Liver (tissue), 9 donors: ENCODE measurements around the gene ANTXR1. TPM values are rescaled to one million over a fixed set of nuclear protein-coding genes. Genes with fewer than 3 reads are reported as not detected.

Experiments used
- DNase-seq: peaks from one replicate; pipeline ENCODE4 v3.0.0-alpha.2; 2017; ENCODE audit warnings: low spot score
- H3K27ac ChIP-seq, 2 donors: one replicate each; pipeline ENCODE4 v1.7.0; 2013; ENCODE audit warnings: inconsistent platforms in 2 of 2, low read length in 2 of 2, control low read depth in 1 of 2, low read depth in 1 of 2, mild to moderate bottlenecking in 1 of 2
- H3K27me3 ChIP-seq, 4 donors: one replicate each; pipeline versions ENCODE4 v1.6.1 to v1.7.0; 2013; ENCODE audit warnings: low read length in 3 of 4, inconsistent platforms in 1 of 4, mild to moderate bottlenecking in 1 of 4, moderate library complexity in 1 of 4; ENCODE audit not compliant: control insufficient read depth in 4 of 4, insufficient read depth in 4 of 4
- H3K36me3 ChIP-seq, 4 donors: one replicate each; pipeline versions ENCODE4 v1.6.1 to v1.7.0; 2013; ENCODE audit warnings: low read length in 3 of 4, mild to moderate bottlenecking in 3 of 4, low read depth in 1 of 4, moderate library complexity in 1 of 4; ENCODE audit not compliant: control insufficient read depth in 4 of 4, insufficient read depth in 3 of 4
- H3K4me1 ChIP-seq, 4 donors: one replicate each; pipeline versions ENCODE4 v1.6.1 to v1.7.0; 2013; ENCODE audit warnings: low read length in 3 of 4, mild to moderate bottlenecking in 3 of 4, moderate library complexity in 1 of 4; ENCODE audit not compliant: control insufficient read depth in 4 of 4, insufficient read depth in 4 of 4
- H3K4me3 ChIP-seq, 3 donors: one replicate each; pipeline versions ENCODE4 v1.6.1 to v1.7.0; 2013; ENCODE audit warnings: low read length in 3 of 3, control low read depth in 1 of 3, low read depth in 1 of 3, mild to moderate bottlenecking in 1 of 3
- H3K9ac ChIP-seq, 2 donors: one replicate each; pipeline ENCODE4 v1.7.0; 2013; ENCODE audit warnings: low read length in 2 of 2, mild to moderate bottlenecking in 2 of 2, moderate library complexity in 2 of 2, control low read depth in 1 of 2, low read depth in 1 of 2
- H3K9me3 ChIP-seq, 4 donors: one replicate each; pipeline versions ENCODE4 v1.6.1 to v1.7.0; 2013; ENCODE audit warnings: low read length in 3 of 4; ENCODE audit not compliant: control insufficient read depth in 4 of 4
- ATF3 ChIP-seq: IDR thresholded peaks from 2 replicates; pipeline ENCODE4 v1.6.1; 2016; ENCODE audit warnings: antibody characterized with exemption
- CTCF ChIP-seq: fragments of 150-350 bp; IDR thresholded peaks from 2 replicates; pipeline ENCODE4 v1.5.1; 2017; ENCODE audit warnings: improper control_type of control experiment, low read depth, low read length; ENCODE audit not compliant: missing input control
- EGR1 ChIP-seq, 2 donors: IDR thresholded peaks; 2 replicates each; pipeline ENCODE4 v1.6.1; 2016 to 2018; ENCODE audit warnings: antibody characterized with exemption in 2 of 2, low read depth in 2 of 2
- FOXA1 ChIP-seq: IDR thresholded peaks from 2 replicates; pipeline ENCODE4 v1.6.1; 2016; ENCODE audit warnings: antibody characterized with exemption
- FOXA2 ChIP-seq: IDR thresholded peaks from 2 replicates; pipeline ENCODE4 v1.6.1; 2016; ENCODE audit warnings: antibody characterized with exemption
- HNF4A ChIP-seq, 2 donors: conservative IDR thresholded peaks; 2 replicates each; pipeline ENCODE4 v1.6.1; 2016; ENCODE audit warnings: antibody characterized with exemption in 2 of 2, mild to moderate bottlenecking in 2 of 2
- HNF4G ChIP-seq: IDR thresholded peaks from 2 replicates; pipeline ENCODE4 v1.6.1; 2016; ENCODE audit warnings: antibody characterized with exemption
- JUND ChIP-seq, 2 donors: IDR thresholded peaks; 2 replicates each; pipeline ENCODE4 v1.6.1; 2016; ENCODE audit warnings: antibody characterized with exemption in 2 of 2
- MAX ChIP-seq: IDR thresholded peaks from 2 replicates; pipeline ENCODE4 v1.6.1; 2016; ENCODE audit warnings: antibody characterized with exemption
- NR2F2 ChIP-seq: IDR thresholded peaks from 2 replicates; pipeline ENCODE4 v1.6.1; 2016; ENCODE audit warnings: antibody characterized with exemption
- RAD21 ChIP-seq, 2 donors: IDR thresholded peaks; 2 replicates each; pipeline ENCODE4 v1.6.1; 2016; ENCODE audit warnings: antibody characterized with exemption in 2 of 2, mild to moderate bottlenecking in 2 of 2
- REST ChIP-seq: IDR thresholded peaks from 2 replicates; pipeline ENCODE4 v1.6.1; 2016; ENCODE audit warnings: antibody characterized with exemption, mild to moderate bottlenecking
- RXRA ChIP-seq, 2 donors: IDR thresholded peaks; 2 replicates each; pipeline ENCODE4 v1.6.1; 2017 to 2018; ENCODE audit warnings: antibody characterized with exemption in 2 of 2, mild to moderate bottlenecking in 1 of 2
- SP1 ChIP-seq: IDR thresholded peaks from 2 replicates; pipeline ENCODE4 v1.6.1; 2018; ENCODE audit warnings: antibody characterized with exemption, mild to moderate bottlenecking
- YY1 ChIP-seq: IDR thresholded peaks from 2 replicates; pipeline ENCODE4 v1.6.1; 2016; ENCODE audit warnings: antibody characterized with exemption, mild to moderate bottlenecking
- ZBTB33 ChIP-seq: IDR thresholded peaks from 2 replicates; pipeline ENCODE4 v1.6.1; 2016; ENCODE audit warnings: antibody characterized with exemption
- WGBS: extraction: QIAGEN DNeasy Blood & Tissue Kit; methylation state at CpG from one replicate; pipeline ENCODE4 v1.1.7; 2013; 5-methylcytosine and 5-hydroxymethylcytosine counted together
- polyA plus RNA-seq, 2 donors: library from polyadenylated mRNA; stranded (reverse) in 1 of 2; unstranded in 1 of 2; fragments of 200-250 nt in 1 of 2; fragments of >200 nt in 1 of 2; fragmentation: Nextera tagmentation in 1 of 2; extraction: Ambion mirVana in 1 of 2; gene quantifications; one replicate each; pipeline versions ENCODE4 v1.2.1 to v1.2.3, GENCODE V29; 2013 to 2015
- total RNA-seq, 2 donors: library from RNA; depleted of rRNA; stranded (reverse); fragments of >200 nt; gene quantifications; one replicate each; pipeline ENCODE4 v1.2.3, GENCODE V29; 2014
- donor health status: healthy.
- donor health status: healthy.
- donor health status: healthy.
- donor health status: healthy.
- donor health status: healthy.

Gene ANTXR1
- total and polyA plus RNA-seq, 4 donors, result 0.60 to 3.6 (median 1.8) TPM

GRCh38 chr2:69202327-69202726, 189.3 kb downstream of the ANTXR1 start:
- Histone ChIP-seq H3K9me3 (peaks cover 0 to 4% (median under 1%) of the 10 kb centered on the region in 4 donors), H3K27ac (no peak overlapping the region), H3K4me3 (no peak overlapping the region), H3K9ac (no peak overlapping the region), H3K4me1 (no peaks in the 10 kb centered on the region), H3K36me3 (no peaks in the 10 kb centered on the region), H3K27me3 (peaks cover 0 to 2% (median 0%) of the 10 kb centered on the region in 4 donors)
- TF ChIP-seq YY1 (no peak), RXRA (IDR thresholded peaks at IDR 0.05) (no peak), JUND (IDR thresholded peaks at IDR 0.05) (no peak), MAX (no peak), RAD21 (IDR thresholded peaks at IDR 0.05) (no peak), CTCF (no peak), FOXA1 (no peak), FOXA2 (no peak), HNF4G (no peak), SP1 (no peak), EGR1 (IDR thresholded peaks at IDR 0.05; ENCODE audit: low read depth in 2 of 2) (no peak)
- no peak for DNase-seq
- WGBS, result 94% methylated on average over 3 of the region's 3 CpGs

GRCh38 chr2:69203166-69203985, 190.4 kb downstream of the ANTXR1 start:
- no peak for DNase-seq
- Histone ChIP-seq H3K4me3 (no peak overlapping the region), H3K9me3 (peaks cover 0 to 7% (median 2%) of the 10 kb centered on the region in 4 donors), H3K27me3 (peaks cover 0 to 2% (median 0%) of the 10 kb centered on the region in 4 donors), H3K27ac (no peak overlapping the region), H3K9ac (no peak overlapping the region), H3K36me3 (no peaks in the 10 kb centered on the region), H3K4me1 (no peaks in the 10 kb centered on the region)
- TF ChIP-seq ZBTB33 (no peak), MAX (no peak), RAD21 (IDR thresholded peaks at IDR 0.05) (no peak)
- WGBS, result 53% methylated on average over 4 of the region's 4 CpGs

- Histone ChIP-seq H3K27ac (peak overlapping the region in 1 of 2 donors; percentile 12), H3K9ac (no peak overlapping the region), H3K4me1 (no peaks in the 10 kb centered on the region), H3K9me3 (peaks cover 0 to 7% (median 2%) of the 10 kb centered on the region in 4 donors), H3K27me3 (peaks cover 0 to 2% (median 0%) of the 10 kb centered on the region in 4 donors), H3K36me3 (no peaks in the 10 kb centered on the region), H3K4me3 (no peak overlapping the region)
- 95% methylated on average over 3 of the region's 3 CpGs for WGBS
- no peak for DNase-seq
- TF ChIP-seq JUND (IDR thresholded peaks at IDR 0.05), result no peak
- TF ChIP-seq EGR1 (IDR thresholded peaks at IDR 0.05; ENCODE audit: low read depth in 2 of 2), result no peak
- TF ChIP-seq NR2F2, result no peak
- no peak for TF ChIP-seq RAD21 (IDR thresholded peaks at IDR 0.05)
- no peak for TF ChIP-seq ATF3
- no peak for TF ChIP-seq REST
- no peak for TF ChIP-seq ZBTB33
- TF ChIP-seq SP1, result no peak
- no peak for TF ChIP-seq HNF4A (conservative IDR thresholded peaks at IDR 0.05)
- TF ChIP-seq YY1, result no peak
- TF ChIP-seq HNF4G, result no peak
Measured at GRCh38 chr2:69204654-69205053, 191.7 kb downstream of the ANTXR1 start.
